Loucy (cell line): ENCODE results near the gene FGF14.
A peak's percentile ranks its signal among the peaks of the same experiment; 100 is the strongest.

Experiments
- H2AFZ ChIP-seq: fragments of 200-600 bp; sonication (generic); 2 replicates; pipeline ENCODE4 v1.6.0; 2016; ENCODE audit warnings: antibody characterized with exemption, mild to moderate bottlenecking, low read length, moderate library complexity
- H3F3A ChIP-seq: fragments of 200-600 bp; 2 replicates; pipeline ENCODE4 v1.6.0; 2016; ENCODE audit warnings: antibody characterized with exemption, low read depth, mild to moderate bottlenecking
- H3K27me3 ChIP-seq: fragments of 200-600 bp; sonication (generic); 2 replicates; pipeline ENCODE4 v1.6.1; 2014; ENCODE audit warnings: low read length, mild to moderate bottlenecking; ENCODE audit not compliant: insufficient read depth, poor library complexity, severe bottlenecking
- H3K36me3 ChIP-seq: fragments of 200-600 bp; sonication (generic); 2 replicates; pipeline ENCODE4 v1.6.1; 2016; ENCODE audit warnings: low read length; ENCODE audit not compliant: insufficient read depth
- H3K4me1 ChIP-seq: fragments of 200-600 bp; sonication (generic); 2 replicates; pipeline ENCODE4 v1.5.1; 2014; ENCODE audit warnings: low read length, mild to moderate bottlenecking; ENCODE audit not compliant: insufficient read depth, poor library complexity, severe bottlenecking
- H3K4me2 ChIP-seq: fragments of 200-600 bp; sonication (generic); 2 replicates; pipeline ENCODE4 v1.6.0; 2014; ENCODE audit warnings: antibody characterized with exemption, low read length, low read depth, mild to moderate bottlenecking; ENCODE audit not compliant: poor library complexity, severe bottlenecking
- H3K4me3 ChIP-seq: fragments of 200-600 bp; sonication (generic); 2 replicates; pipeline ENCODE4 v1.5.1; 2014; ENCODE audit warnings: low read length, mild to moderate bottlenecking, mixed read lengths; ENCODE audit not compliant: poor library complexity, severe bottlenecking
- H3K79me2 ChIP-seq: fragments of 200-600 bp; sonication (generic); 2 replicates; pipeline ENCODE4 v1.6.1; 2014; ENCODE audit warnings: low read length; ENCODE audit not compliant: insufficient read depth
- H3K9ac ChIP-seq: fragments of 200-600 bp; sonication (generic); 2 replicates; pipeline ENCODE4 v1.6.0; 2014; ENCODE audit warnings: mild to moderate bottlenecking, low read depth, low read length, moderate library complexity; ENCODE audit not compliant: poor library complexity, severe bottlenecking
- H3K9me2 ChIP-seq: fragments of 200-600 bp; sonication (generic); replicated peaks from 2 replicates; pipeline ENCODE4 v1.6.1; 2016; ENCODE audit warnings: low read depth, low read length, mixed read lengths
- H3K9me3 ChIP-seq: fragments of 200-600 bp; sonication (generic); 2 replicates; pipeline ENCODE4 v1.6.1; 2014; ENCODE audit warnings: mild to moderate bottlenecking, antibody characterized with exemption, low read length, low read depth; ENCODE audit not compliant: insufficient read depth
- H4K20me1 ChIP-seq: fragments of 200-600 bp; sonication (generic); 2 replicates; pipeline ENCODE4 v1.6.0; 2014; ENCODE audit warnings: antibody characterized with exemption, low read length, mild to moderate bottlenecking; ENCODE audit not compliant: insufficient read depth, poor library complexity, severe bottlenecking
- CTCF ChIP-seq: fragments of 200-600 bp; sonication (generic); conservative IDR thresholded peaks from 2 replicates; pipeline ENCODE4 v1.5.1; 2014; ENCODE audit warnings: mild to moderate bottlenecking, antibody characterized with exemption, low read length
- EZH2phosphoT487 ChIP-seq: fragments of 200-600 bp; IDR thresholded peaks from 2 replicates; pipeline ENCODE4 v1.6.1; 2018; ENCODE audit warnings: antibody characterized with exemption, mild to moderate bottlenecking, moderate library complexity, borderline replicate concordance

The FGF14 gene

GRCh38 chr13:101944521-101944920 is 457.3 kb downstream of the FGF14 start:
- Histone ChIP-seq H3F3A (no peaks in the 10 kb centered on the region), H3K79me2 (no peaks in the 10 kb centered on the region), H3K9me3 (no peaks in the 10 kb centered on the region), H4K20me1 (no peaks in the 10 kb centered on the region), H3K9ac (no peak overlapping the region), H3K4me3 (no peak overlapping the region), H3K4me1 (no peaks in the 10 kb centered on the region), H2AFZ (no peak overlapping the region), H3K27me3 (no peaks in the 10 kb centered on the region), H3K36me3 (no peaks in the 10 kb centered on the region), H3K9me2 (no peaks in the 10 kb centered on the region), H3K4me2 (no peak overlapping the region)
- no peak for TF ChIP-seq EZH2phosphoT487
- TF ChIP-seq CTCF = no peak

GRCh38 chr13:101942535-101943157 is 459.2 kb downstream of the FGF14 start:
- Histone ChIP-seq H3K9me2 (no peaks in the 10 kb centered on the region), H3F3A (no peaks in the 10 kb centered on the region), H2AFZ (no peak overlapping the region), H3K79me2 (no peaks in the 10 kb centered on the region), H3K9ac (no peak overlapping the region), H3K27me3 (no peaks in the 10 kb centered on the region), H3K4me2 (no peak overlapping the region), H3K4me3 (no peak overlapping the region), H3K9me3 (no peaks in the 10 kb centered on the region), H3K4me1 (no peaks in the 10 kb centered on the region), H4K20me1 (no peaks in the 10 kb centered on the region), H3K36me3 (no peaks in the 10 kb centered on the region)
- 0 out of 2 replicates have a peak, but pooled peaks have one; percentile 8 for TF ChIP-seq CTCF
- no peak for TF ChIP-seq EZH2phosphoT487

- no peaks in the 10 kb centered on the region for H4K20me1 ChIP-seq
- no peak overlapping the region for H3K4me3 ChIP-seq
- H3K9me3 ChIP-seq = no peaks in the 10 kb centered on the region
- no peaks in the 10 kb centered on the region for H3K79me2 ChIP-seq
- no peak overlapping the region for H3K4me2 ChIP-seq
- no peak overlapping the region for H2AFZ ChIP-seq
- H3K36me3 ChIP-seq = no peaks in the 10 kb centered on the region
- no peaks in the 10 kb centered on the region for H3K4me1 ChIP-seq
- no peaks in the 10 kb centered on the region for H3K9me2 ChIP-seq
- H3K9ac ChIP-seq = no peak overlapping the region
- no peaks in the 10 kb centered on the region for H3F3A ChIP-seq
- TF ChIP-seq EZH2phosphoT487 (no peak), CTCF (peak; percentile 67)
- no peaks in the 10 kb centered on the region for H3K27me3 ChIP-seq
Measured at GRCh38 chr13:101942038-101942437, 459.8 kb downstream of the FGF14 start.
